NCI-H1048 (cell line): ENCODE data around the gene KSR1.
"Not testable (repeated sequence)": the region's sequence is repeated elsewhere in the genome, so short reads cannot be mapped to it uniquely, and the experiment has no call there.

Experiments used
- DNase-seq: peaks from one replicate; lab custom pipeline; 2025; lab: John Stamatoyannopoulos, UW

KSR1 gene

GRCh38 chr17:27426471-27426870 lies 29.8 kb upstream of the KSR1 start:
- not testable (repeated sequence) for DNase-seq

GRCh38 chr17:27427166-27427862 lies 28.9 kb upstream of the KSR1 start:
- not testable (repeated sequence) for DNase-seq

- no peak for DNase-seq
These were observed 27.3 kb upstream of the KSR1 start for GRCh38 chr17:27428781-27429505.

DNA sequence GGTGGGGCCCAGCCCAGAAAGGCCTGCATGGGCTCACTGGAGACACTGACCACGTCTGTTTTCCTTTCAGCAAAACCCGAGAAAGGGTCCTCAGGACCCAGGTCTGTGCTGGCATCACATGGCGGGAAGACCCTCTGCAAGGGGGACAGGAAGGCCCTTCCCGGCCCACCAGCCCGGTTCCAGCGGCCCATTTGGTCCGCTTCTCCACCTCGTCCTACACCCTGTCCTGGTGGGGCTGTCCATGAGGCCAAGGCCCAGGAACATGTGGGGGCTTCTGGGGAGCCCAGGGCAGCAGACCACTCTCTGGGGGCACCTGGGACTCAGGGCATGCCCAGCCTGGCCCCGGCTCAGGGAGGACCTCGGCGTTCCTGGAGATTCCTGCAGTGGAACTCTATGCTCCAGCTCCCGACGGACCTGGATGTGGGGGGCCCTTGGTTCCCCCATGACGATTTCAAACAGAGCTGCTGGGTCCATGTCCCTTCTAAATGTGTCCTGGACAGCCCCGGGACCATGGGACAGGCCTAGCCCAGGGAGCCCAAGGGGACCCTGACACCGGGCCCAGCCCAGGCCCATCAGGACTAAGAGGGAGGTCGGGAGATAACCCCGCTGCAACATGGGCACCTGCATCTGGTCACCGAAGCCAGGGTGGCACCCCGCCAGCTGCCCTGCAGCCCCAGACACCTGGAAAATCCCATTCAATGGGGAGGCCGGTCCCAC lies 26.4 kb upstream of the KSR1 start:
- DNase-seq, result no peak

DNA sequence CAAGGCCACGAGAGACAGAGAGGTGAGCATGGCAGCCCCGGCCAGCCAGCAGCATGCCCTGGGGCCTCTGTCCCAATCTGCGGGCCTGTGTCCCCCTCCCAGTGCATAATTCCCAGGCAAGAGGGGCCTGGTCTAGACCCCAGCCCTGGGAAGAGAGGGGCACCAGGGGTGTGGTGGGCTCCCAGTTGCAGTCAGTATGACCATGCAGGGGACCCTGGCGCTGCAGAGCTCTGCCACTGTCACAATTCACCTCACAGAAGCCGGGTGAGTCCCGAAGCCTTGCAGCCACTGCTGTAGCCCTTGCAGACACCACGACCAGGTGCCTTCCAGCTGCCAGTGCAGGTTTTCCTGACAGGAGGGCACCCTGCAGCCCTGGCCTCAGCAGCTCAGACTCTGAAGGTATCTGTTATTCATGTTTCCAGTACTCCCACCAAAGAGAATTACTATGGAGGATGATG lies 25.8 kb upstream of the KSR1 start:
- DNase-seq, result no peak

- DNase-seq, result no peak
These were observed 25.3 kb upstream of the KSR1 start for GRCh38 chr17:27430882-27431491.

DNA sequence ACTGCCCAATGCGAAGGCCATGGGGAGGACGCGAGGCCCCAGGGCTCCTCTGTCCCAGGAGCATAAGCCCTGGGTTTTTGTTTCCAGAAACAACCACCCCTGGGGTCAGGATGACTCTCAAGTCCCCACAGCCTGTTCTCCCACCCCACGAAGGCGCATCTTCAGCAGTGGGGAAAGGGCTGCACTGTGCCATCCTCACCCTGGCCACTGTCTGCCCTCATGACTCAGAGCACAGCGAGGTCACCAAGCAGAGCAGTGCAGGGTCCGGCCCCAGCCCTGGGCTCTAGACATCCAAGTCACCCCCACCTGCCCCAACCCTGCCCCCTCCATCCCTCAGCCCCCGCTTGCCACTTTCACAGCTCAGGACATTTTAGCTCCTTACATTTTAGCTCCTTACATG lies 22.7 kb upstream of the KSR1 start:
- DNase-seq, result no peak

- not testable (repeated sequence) for DNase-seq
These were observed 20.7 kb upstream of the KSR1 start for GRCh38 chr17:27435431-27436070.

- DNase-seq, result no peak
These were observed 17.8 kb upstream of the KSR1 start for GRCh38 chr17:27438348-27438998.

DNA sequence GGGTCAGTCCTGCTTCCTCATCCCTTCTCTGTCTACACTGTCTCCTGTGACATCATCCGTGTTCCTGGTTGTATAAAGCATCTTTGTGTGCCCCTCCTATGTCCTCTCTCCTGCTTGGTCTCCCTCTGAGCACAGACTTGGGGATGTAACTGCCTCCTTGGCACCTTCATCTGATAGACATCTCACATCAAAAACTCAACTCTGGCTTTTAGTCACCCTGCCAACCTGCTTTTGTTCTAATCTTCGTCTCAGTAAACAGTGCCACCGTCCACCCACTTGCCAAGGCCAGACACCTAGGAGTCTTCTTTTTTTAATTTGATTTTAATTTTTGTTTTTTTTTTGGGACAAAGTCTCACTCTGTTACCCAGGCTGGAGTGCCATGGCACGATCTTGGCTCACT lies 16.9 kb upstream of the KSR1 start:
- no peak for DNase-seq

- no peak for DNase-seq
These were observed 13.5 kb upstream of the KSR1 start for GRCh38 chr17:27442702-27443101.

DNA sequence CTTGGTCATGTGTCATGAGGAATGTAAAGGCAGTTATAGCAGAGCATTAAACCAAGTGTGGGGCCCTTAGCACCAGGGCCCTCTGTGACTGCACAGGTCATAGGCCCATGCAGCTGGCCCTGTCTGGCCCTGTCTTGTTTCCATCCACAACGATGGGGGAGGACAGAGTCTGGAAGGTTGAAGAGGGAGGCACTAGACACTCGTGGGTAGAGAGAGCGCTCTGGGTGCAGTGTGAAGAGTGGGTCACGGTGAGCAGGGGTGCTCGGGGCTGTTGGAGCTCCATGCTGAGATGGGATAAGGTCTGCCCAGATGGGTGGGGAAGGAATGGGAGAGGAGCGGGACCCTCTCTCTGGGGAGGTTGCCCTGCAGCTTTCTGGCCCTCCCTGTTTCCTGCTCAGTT lies 12.8 kb upstream of the KSR1 start:
- no peak for DNase-seq

- DNase-seq, result no peak
These were observed 10.3 kb upstream of the KSR1 start for GRCh38 chr17:27445971-27446370.

DNA sequence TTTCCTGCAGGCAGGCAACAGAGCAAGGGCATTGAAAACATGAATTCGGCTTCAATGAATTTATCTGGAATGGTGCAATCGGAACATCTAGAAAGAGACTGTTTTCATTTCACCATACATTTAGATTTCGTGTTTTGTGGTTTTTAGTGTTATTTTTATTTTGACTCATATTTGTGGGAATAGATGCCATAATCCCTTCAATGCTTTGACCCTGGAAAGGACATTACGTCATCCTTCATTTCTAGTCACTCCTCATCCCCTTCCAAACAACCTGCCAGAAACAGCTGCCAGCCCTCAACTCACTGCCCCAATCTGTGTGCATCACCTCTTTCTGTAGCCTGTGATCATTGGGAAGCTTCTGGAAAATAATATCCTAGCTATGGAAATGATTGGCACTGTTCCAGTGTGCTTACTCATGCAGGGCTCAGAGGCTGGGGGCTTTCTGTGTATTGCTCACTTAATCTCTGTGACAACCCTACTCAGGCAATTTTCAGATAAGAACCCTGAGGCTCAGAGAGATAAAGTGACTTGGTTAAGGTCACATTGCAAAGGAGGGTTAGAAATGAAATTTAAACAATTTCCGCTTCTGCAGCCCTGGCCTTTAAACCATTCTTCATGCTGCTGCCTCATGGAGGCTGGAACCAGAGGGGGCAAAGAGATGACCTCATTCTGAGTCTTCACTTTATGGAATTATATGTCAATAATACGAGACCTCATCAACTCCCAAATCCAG lies 9.5 kb upstream of the KSR1 start:
- DNase-seq, result no peak

- not testable (repeated sequence) for DNase-seq
These were observed 7.7 kb upstream of the KSR1 start for GRCh38 chr17:27448534-27448933.

- DNase-seq, result no peak
These were observed 6.7 kb upstream of the KSR1 start for GRCh38 chr17:27449541-27449940.

GRCh38 chr17:27449988-27450387 lies 6.3 kb upstream of the KSR1 start:
- peak; percentile 26 for DNase-seq

GRCh38 chr17:27450416-27450815 lies 5.8 kb upstream of the KSR1 start:
- no peak for DNase-seq

DNA sequence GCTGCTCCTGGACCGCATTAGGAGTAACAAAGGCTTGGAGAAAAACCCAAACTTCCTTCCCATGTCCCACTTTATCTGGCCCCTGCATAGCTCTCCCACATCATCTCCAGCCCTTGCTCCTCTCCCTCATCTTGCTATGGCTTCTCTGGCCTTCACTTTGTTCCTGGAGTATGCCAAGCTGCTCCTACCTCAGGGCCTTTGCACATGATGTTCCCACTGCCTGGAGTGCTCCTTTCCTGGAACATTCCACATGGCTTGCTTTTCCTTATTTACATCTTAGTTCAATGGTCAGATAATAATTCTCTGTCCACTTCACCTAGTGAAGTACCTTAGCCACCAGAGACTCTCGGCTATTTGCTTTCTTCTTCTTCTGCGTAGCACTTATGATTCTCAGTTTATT lies 4.3 kb upstream of the KSR1 start:
- no peak for DNase-seq

DNA sequence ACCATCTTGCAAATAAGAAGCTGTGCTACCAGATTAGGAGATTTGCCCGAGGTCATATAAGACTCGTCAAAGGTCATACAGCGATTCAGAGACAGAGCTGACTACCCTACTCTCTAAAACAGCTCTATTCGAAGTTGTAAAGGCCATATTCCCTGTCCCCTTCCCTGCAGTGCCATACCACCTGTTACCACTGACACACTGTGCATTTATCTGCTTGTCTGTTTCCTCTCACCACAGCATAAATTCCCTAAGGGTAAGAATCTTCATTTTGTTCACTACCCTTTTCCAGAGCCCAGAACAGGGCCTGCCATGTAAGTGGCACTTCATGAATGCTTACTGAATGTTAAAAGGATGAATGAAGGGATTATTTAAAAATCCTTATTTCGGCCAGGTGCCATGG lies 3.4 kb upstream of the KSR1 start:
- no peak for DNase-seq

GRCh38 chr17:27453471-27453870 lies 2.8 kb upstream of the KSR1 start:
- no peak for DNase-seq
